ENCODE measurements around the gene ZNF70. TPM values are rescaled to one million over a fixed set of nuclear protein-coding genes. Genes with fewer than 3 reads are reported as not detected.

Gene ZNF70
- total RNA-seq, 1 experiment from 2014 or later: 3.2 TPM

DNA sequence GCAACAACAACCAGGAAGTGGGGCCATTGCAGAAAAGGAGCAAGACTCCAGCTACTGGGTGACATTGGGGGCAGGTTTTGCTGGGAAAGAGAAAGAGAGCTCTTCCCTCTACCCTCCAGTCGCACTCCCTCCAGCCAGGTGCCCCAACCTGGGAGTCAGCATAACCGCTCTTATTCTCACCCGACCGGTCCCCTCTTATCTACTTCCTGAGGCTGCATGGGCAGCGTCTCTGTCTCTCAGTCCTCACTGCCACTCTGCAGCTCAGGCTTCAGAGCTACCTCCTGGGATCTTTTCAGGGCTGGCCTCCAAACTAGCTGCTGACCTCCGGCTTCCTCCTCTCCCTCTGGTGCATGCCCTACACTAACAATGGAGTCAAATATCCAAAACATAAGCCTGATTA lies 5.1 kb downstream of the ZNF70 start:
- POLR2A ChIA-PET: no interaction called here
- no peaks in the 10 kb centered on the region for H3K27me3 ChIP-seq (ENCODE audit: control insufficient read depth, insufficient read depth, low read length)
- no peak overlapping the region for H3K4me3 ChIP-seq (ENCODE audit: low read depth in 2 of 2, low read length in 2 of 2)
- intact Hi-C loops (cut with micrococcal nuclease; ENCODE audit: unreplicated experiment) (no loop called here), in situ Hi-C loops (cut with HindIII; ENCODE audit: low pct_unique_long_range_greater_than_20kb, low sequenced_read_pairs) (no loop called here)
- no TSS peak for BruUV-seq (replicated peaks)
- CTCF ChIA-PET: no interaction called here
- no peaks in the 10 kb centered on the region for H3K9me3 ChIP-seq (ENCODE audit: control insufficient read depth, insufficient read depth, low read depth, low read length)
- peaks cover 6% of the 10 kb centered on the region for H3K4me1 ChIP-seq (ENCODE audit: control insufficient read depth, insufficient read depth, low read length)
- H3K36me3 ChIP-seq (ENCODE audit: control insufficient read depth, insufficient read depth, low read length): peaks cover 3% of the 10 kb centered on the region; the same call in 1 of the 2 replicates
- DNase-seq (ENCODE audit: low read depth, low spot score): no peak
- no peak for ATAC-seq
- no peak overlapping the region for H3K27ac ChIP-seq (ENCODE audit: low read length)
- TF ChIP-seq TCF7L2 (IDR thresholded peaks at IDR 0.05; ENCODE audit: low read depth, low read length) (no peak), POLR2AphosphoS5 (IDR thresholded peaks at IDR 0.05; ENCODE audit: low read depth, low read length) (no peak), SIN3A (IDR thresholded peaks at IDR 0.05; ENCODE audit: borderline replicate concordance, insufficient read depth, low read depth, low read length) (no peak)
- TF ChIP-seq, protein P1, sequence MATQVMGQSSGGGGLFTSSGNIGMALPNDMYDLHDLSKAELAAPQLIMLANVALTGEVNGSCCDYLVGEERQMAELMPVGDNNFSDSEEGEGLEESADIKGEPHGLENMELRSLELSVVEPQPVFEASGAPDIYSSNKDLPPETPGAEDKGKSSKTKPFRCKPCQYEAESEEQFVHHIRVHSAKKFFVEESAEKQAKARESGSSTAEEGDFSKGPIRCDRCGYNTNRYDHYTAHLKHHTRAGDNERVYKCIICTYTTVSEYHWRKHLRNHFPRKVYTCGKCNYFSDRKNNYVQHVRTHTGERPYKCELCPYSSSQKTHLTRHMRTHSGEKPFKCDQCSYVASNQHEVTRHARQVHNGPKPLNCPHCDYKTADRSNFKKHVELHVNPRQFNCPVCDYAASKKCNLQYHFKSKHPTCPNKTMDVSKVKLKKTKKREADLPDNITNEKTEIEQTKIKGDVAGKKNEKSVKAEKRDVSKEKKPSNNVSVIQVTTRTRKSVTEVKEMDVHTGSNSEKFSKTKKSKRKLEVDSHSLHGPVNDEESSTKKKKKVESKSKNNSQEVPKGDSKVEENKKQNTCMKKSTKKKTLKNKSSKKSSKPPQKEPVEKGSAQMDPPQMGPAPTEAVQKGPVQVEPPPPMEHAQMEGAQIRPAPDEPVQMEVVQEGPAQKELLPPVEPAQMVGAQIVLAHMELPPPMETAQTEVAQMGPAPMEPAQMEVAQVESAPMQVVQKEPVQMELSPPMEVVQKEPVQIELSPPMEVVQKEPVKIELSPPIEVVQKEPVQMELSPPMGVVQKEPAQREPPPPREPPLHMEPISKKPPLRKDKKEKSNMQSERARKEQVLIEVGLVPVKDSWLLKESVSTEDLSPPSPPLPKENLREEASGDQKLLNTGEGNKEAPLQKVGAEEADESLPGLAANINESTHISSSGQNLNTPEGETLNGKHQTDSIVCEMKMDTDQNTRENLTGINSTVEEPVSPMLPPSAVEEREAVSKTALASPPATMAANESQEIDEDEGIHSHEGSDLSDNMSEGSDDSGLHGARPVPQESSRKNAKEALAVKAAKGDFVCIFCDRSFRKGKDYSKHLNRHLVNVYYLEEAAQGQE (IDR thresholded peaks at IDR 0.05; ENCODE audit: insufficient read depth in 1 of 2, low read depth in 2 of 2, low read length in 1 of 2): no peak
- TF ChIP-seq, protein P2, sequence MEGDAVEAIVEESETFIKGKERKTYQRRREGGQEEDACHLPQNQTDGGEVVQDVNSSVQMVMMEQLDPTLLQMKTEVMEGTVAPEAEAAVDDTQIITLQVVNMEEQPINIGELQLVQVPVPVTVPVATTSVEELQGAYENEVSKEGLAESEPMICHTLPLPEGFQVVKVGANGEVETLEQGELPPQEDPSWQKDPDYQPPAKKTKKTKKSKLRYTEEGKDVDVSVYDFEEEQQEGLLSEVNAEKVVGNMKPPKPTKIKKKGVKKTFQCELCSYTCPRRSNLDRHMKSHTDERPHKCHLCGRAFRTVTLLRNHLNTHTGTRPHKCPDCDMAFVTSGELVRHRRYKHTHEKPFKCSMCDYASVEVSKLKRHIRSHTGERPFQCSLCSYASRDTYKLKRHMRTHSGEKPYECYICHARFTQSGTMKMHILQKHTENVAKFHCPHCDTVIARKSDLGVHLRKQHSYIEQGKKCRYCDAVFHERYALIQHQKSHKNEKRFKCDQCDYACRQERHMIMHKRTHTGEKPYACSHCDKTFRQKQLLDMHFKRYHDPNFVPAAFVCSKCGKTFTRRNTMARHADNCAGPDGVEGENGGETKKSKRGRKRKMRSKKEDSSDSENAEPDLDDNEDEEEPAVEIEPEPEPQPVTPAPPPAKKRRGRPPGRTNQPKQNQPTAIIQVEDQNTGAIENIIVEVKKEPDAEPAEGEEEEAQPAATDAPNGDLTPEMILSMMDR (IDR thresholded peaks at IDR 0.05): no peak

DNA sequence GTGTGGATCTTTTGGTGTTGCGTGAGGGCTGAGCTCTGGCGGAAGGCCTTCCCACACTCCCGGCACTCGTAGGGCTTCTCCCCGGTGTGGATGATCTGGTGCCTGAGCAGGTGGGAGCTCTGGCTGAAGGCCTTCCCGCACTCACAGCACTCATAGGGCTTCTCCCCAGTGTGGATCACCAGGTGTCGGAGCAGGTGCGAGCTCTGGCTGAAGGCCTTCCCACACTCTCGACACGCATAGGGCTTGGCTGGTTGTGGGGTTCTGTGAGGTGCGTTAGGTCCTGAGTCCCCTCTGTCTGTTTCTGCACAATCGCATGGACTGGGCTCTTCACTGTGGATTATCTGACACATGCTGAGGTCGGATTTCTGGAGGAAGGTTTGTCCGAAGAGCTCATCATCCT lies 6.4 kb downstream of the ZNF70 start:
- DNase-seq (ENCODE audit: low read depth, low spot score): no peak
- TF ChIP-seq TCF7L2 (IDR thresholded peaks at IDR 0.05; ENCODE audit: low read depth, low read length): no peak
- TF ChIP-seq, protein P2 (IDR thresholded peaks at IDR 0.05): no peak
- BruUV-seq (replicated peaks): no TSS peak
- H3K36me3 ChIP-seq (ENCODE audit: control insufficient read depth, insufficient read depth, low read length): no peaks in the 10 kb centered on the region
- no peaks in the 10 kb centered on the region for H3K4me1 ChIP-seq (ENCODE audit: control insufficient read depth, insufficient read depth, low read length)
- no peak overlapping the region for H3K27ac ChIP-seq (ENCODE audit: low read length)
- in situ Hi-C loops (cut with HindIII; ENCODE audit: low pct_unique_long_range_greater_than_20kb, low sequenced_read_pairs) (no loop called here), intact Hi-C loops (cut with micrococcal nuclease; ENCODE audit: unreplicated experiment) (no loop called here)
- ChIA-PET CTCF (no interaction called here), POLR2A (no interaction called here)
- no peak for ATAC-seq
- H3K27me3 ChIP-seq (ENCODE audit: control insufficient read depth, insufficient read depth, low read length): no peaks in the 10 kb centered on the region
- H3K9me3 ChIP-seq (ENCODE audit: control insufficient read depth, insufficient read depth, low read depth, low read length): no peaks in the 10 kb centered on the region
- H3K4me3 ChIP-seq (ENCODE audit: low read depth in 2 of 2, low read length in 2 of 2): no peak overlapping the region

DNA sequence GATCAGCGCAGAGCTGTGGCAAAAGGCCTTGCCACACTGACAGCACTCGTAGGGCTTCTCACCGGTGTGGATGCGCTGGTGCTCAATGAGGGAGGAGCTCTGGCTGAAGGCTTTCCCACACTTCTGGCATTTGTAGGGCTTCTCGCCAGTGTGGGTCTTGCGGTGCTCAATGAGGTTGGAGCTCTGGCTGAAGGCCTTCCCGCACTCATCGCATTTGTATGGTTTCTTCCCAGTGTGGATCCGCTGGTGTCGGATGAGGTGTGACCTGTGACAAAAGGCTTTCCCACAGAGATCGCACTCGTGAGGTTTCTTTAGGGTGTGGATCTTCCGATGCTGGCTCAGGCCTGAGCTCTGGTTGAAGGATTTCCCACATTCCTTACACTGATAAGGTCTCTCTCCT lies 6.9 kb downstream of the ZNF70 start:
- in situ Hi-C loops (cut with HindIII; ENCODE audit: low pct_unique_long_range_greater_than_20kb, low sequenced_read_pairs) (no loop called here), intact Hi-C loops (cut with micrococcal nuclease; ENCODE audit: unreplicated experiment) (no loop called here)
- Histone ChIP-seq H3K27me3 (ENCODE audit: control insufficient read depth, insufficient read depth, low read length) (no peaks in the 10 kb centered on the region), H3K9me3 (ENCODE audit: control insufficient read depth, insufficient read depth, low read depth, low read length) (no peaks in the 10 kb centered on the region), H3K4me1 (ENCODE audit: control insufficient read depth, insufficient read depth, low read length) (no peaks in the 10 kb centered on the region), H3K27ac (ENCODE audit: low read length) (no peak overlapping the region), H3K4me3 (ENCODE audit: low read depth in 2 of 2, low read length in 2 of 2) (no peak overlapping the region), H3K36me3 (ENCODE audit: control insufficient read depth, insufficient read depth, low read length) (no peaks in the 10 kb centered on the region)
- CTCF ChIA-PET: no interaction called here
- no peak for TF ChIP-seq TCF7L2 (IDR thresholded peaks at IDR 0.05; ENCODE audit: low read depth, low read length)
- TF ChIP-seq, protein P1 (IDR thresholded peaks at IDR 0.05; ENCODE audit: insufficient read depth in 1 of 2, low read depth in 2 of 2, low read length in 1 of 2): no peak
- no peak for ATAC-seq
- no peak for DNase-seq (ENCODE audit: low read depth, low spot score)
- POLR2A ChIA-PET: no interaction called here
- BruUV-seq (replicated peaks): no TSS peak
